H1 (cell line): ENCODE measurements around the gene TMPRSS4. TPM values are rescaled to one million over a fixed set of nuclear protein-coding genes. Genes with fewer than 3 reads are reported as not detected.

Source experiments
- CTCF ChIA-PET: fragments of 300-600 bp; sonication (Branson Sonifier 250); formaldehyde crosslinking; loops from one replicate; lab custom pipeline; 2021; ENCODE audit not compliant: partially characterized antibody; lab: Charles Lee
- POLR2A ChIA-PET: fragments of 300-600 bp; sonication (Branson Sonifier 250); formaldehyde crosslinking; loops from one replicate; lab custom pipeline; 2021; ENCODE audit warnings: inconsistent platforms; ENCODE audit not compliant: partially characterized antibody; lab: Charles Lee
- DNase-seq, 2 experiments: peaks; one replicate each; pipeline versions ENCODE4 v3.0.0 to v3.0.0-alpha.2; 2010 to 2022; ENCODE audit warnings: low spot score in 2 of 2, low read depth in 1 of 2, mixed read lengths in 1 of 2
- FAIRE-seq: peaks from 2 replicates; lab custom pipeline; 2011; peaks lifted over from hg19 to GRCh38; lab: Jason Lieb, UNC
- H2AFZ ChIP-seq: 2 replicates; pipeline ENCODE4 v1.8.1; 2012; ENCODE audit warnings: low read length, inconsistent platforms
- H2AK5ac ChIP-seq: 2 replicates; pipeline ENCODE4 v1.6.1; 2013; ENCODE audit warnings: low read depth, low read length
- H2BK120ac ChIP-seq: replicated peaks from 2 replicates; pipeline ENCODE3; 2013; ENCODE audit warnings: low read depth, low read length, inconsistent platforms
- H2BK12ac ChIP-seq: 2 replicates; pipeline ENCODE4 v1.6.1; 2013; ENCODE audit warnings: low read depth, low read length
- H2BK15ac ChIP-seq: 2 replicates; pipeline ENCODE4 v1.6.1; 2013; ENCODE audit warnings: low read length
- H2BK20ac ChIP-seq: 2 replicates; pipeline ENCODE4 v1.6.1; 2013; ENCODE audit warnings: low read length
- H2BK5ac ChIP-seq: 2 replicates; pipeline ENCODE4 v1.6.1; 2013; ENCODE audit warnings: low read depth, low read length
- H3K14ac ChIP-seq: 2 replicates; pipeline ENCODE4 v1.6.1; 2013; ENCODE audit warnings: inconsistent platforms; ENCODE audit not compliant: insufficient read length
- H3K18ac ChIP-seq: 2 replicates; pipeline ENCODE4 v1.6.1; 2013; ENCODE audit warnings: low read length; ENCODE audit errors: extremely low read depth
- H3K23ac ChIP-seq: 2 replicates; pipeline ENCODE4 v1.6.1; 2013; ENCODE audit warnings: inconsistent platforms; ENCODE audit not compliant: insufficient read length
- H3K23me2 ChIP-seq: 2 replicates; pipeline ENCODE4 v1.6.1; 2013; ENCODE audit warnings: low read depth, low read length
- H3K27ac ChIP-seq: 2 replicates; pipeline ENCODE4 v1.6.1; 2011; ENCODE audit warnings: low read depth, low read length, inconsistent platforms
- H3K27me3 ChIP-seq, 4 experiments: replicated peaks in 1 of 4; 1 replicate in 1 of 4; 2 replicates in 3 of 4; pipeline versions ENCODE4 v1.6.1 to v1.8.1; 2011 to 2013; ENCODE audit warnings: low read length in 3 of 4, mild to moderate bottlenecking in 3 of 4, inconsistent platforms in 2 of 4, mixed read lengths in 2 of 4, moderate library complexity in 1 of 4; ENCODE audit not compliant: control insufficient read depth in 3 of 4, insufficient read depth in 3 of 4; ENCODE audit errors: extremely low read depth in 1 of 4
- H3K36me3 ChIP-seq, 4 experiments: 2 replicates each; pipeline versions ENCODE4 v1.6.1 to v1.8.1; 2011 to 2013; ENCODE audit warnings: mild to moderate bottlenecking in 4 of 4, low read length in 3 of 4, moderate library complexity in 2 of 4, control low read depth in 1 of 4, inconsistent platforms in 1 of 4; ENCODE audit not compliant: insufficient read depth in 4 of 4, control insufficient read depth in 2 of 4
- H3K4ac ChIP-seq: replicated peaks from 2 replicates; pipeline ENCODE3; 2013; ENCODE audit warnings: low read length, low read depth, mixed read lengths, inconsistent platforms; ENCODE audit not compliant: insufficient read length
- H3K4me1 ChIP-seq, 4 experiments: replicated peaks in 1 of 4; 1 replicate in 1 of 4; 2 replicates in 3 of 4; pipeline versions ENCODE4 v1.6.1 to v1.8.1; 2011 to 2013; ENCODE audit warnings: low read length in 3 of 4, inconsistent platforms in 2 of 4, mixed read lengths in 1 of 4; ENCODE audit not compliant: insufficient read depth in 4 of 4, control insufficient read depth in 3 of 4
- H3K4me2 ChIP-seq, 2 experiments: 2 replicates each; pipeline versions ENCODE4 v1.6.1 to v1.8.1; 2011 to 2013; ENCODE audit warnings: low read depth in 2 of 2, low read length in 2 of 2, control low read depth in 1 of 2, inconsistent platforms in 1 of 2, mild to moderate bottlenecking in 1 of 2; ENCODE audit not compliant: insufficient read depth in 1 of 2
- H3K4me3 ChIP-seq, 4 experiments: fragments of 200-600, 300-600 bp in 1 of 4; sonication (generic), shearing (Covaris generic), sonication (Bioruptor Twin) in 1 of 4; 2 replicates each; pipeline versions ENCODE4 v1.5.1 to v1.8.1; 2011 to 2016; ENCODE audit warnings: low read length in 4 of 4, low read depth in 3 of 4, control low read depth in 2 of 4, inconsistent platforms in 2 of 4, mild to moderate bottlenecking in 2 of 4, mixed read lengths in 1 of 4, moderate library complexity in 1 of 4; ENCODE audit not compliant: insufficient read depth in 2 of 4; ENCODE audit errors: extremely low read depth in 1 of 4
- H3K56ac ChIP-seq: replicated peaks from 2 replicates; pipeline ENCODE3; 2013; ENCODE audit warnings: low read depth, mild to moderate bottlenecking, mixed read lengths, low read length, inconsistent platforms; ENCODE audit not compliant: insufficient read length
- H3K79me1 ChIP-seq: 2 replicates; pipeline ENCODE4 v1.6.1; 2013; ENCODE audit warnings: low read depth, low read length, control low read depth
- H3K79me2 ChIP-seq, 2 experiments: 2 replicates each; pipeline versions ENCODE4 v1.6.1 to v1.8.1; 2012 to 2013; ENCODE audit warnings: low read length in 2 of 2, mild to moderate bottlenecking in 2 of 2, inconsistent platforms in 1 of 2; ENCODE audit not compliant: insufficient read depth in 2 of 2, control insufficient read depth in 1 of 2
- H3K9ac ChIP-seq, 4 experiments: replicated peaks in 1 of 4; 1 replicate in 1 of 4; 2 replicates in 3 of 4; pipeline versions ENCODE4 v1.6.1 to v1.8.1; 2011 to 2013; ENCODE audit warnings: low read depth in 3 of 4, low read length in 3 of 4, control low read depth in 2 of 4, mild to moderate bottlenecking in 2 of 4, moderate library complexity in 2 of 4, inconsistent platforms in 1 of 4; ENCODE audit errors: extremely low read depth in 1 of 4
- H3K9me3 ChIP-seq, 2 experiments: 2 replicates each; pipeline versions ENCODE4 v1.6.1 to v1.8.1; 2012 to 2013; ENCODE audit warnings: mild to moderate bottlenecking in 2 of 2, moderate library complexity in 2 of 2, control low read depth in 1 of 2, inconsistent platforms in 1 of 2, low read depth in 1 of 2, low read length in 1 of 2, mixed read lengths in 1 of 2; ENCODE audit not compliant: insufficient read depth in 2 of 2
- H4K20me1 ChIP-seq, 2 experiments: replicated peaks in 1 of 2; 2 replicates each; pipeline versions ENCODE3 to v1.8.1; 2011 to 2013; ENCODE audit warnings: inconsistent platforms in 2 of 2, low read length in 2 of 2, mild to moderate bottlenecking in 1 of 2; ENCODE audit not compliant: insufficient read depth in 2 of 2, control insufficient read depth in 1 of 2
- H4K5ac ChIP-seq: 2 replicates; pipeline ENCODE4 v1.6.1; 2013; ENCODE audit warnings: low read length, low read depth, mixed read lengths, inconsistent platforms; ENCODE audit not compliant: insufficient read length
- H4K8ac ChIP-seq: 2 replicates; pipeline ENCODE4 v1.8.0; 2013; ENCODE audit warnings: mild to moderate bottlenecking, moderate library complexity, low read length, inconsistent platforms; ENCODE audit not compliant: insufficient read depth; ENCODE audit errors: extremely low read depth
- H4K91ac ChIP-seq: replicated peaks from 2 replicates; pipeline ENCODE3; 2013; ENCODE audit warnings: low read length, mixed read lengths, inconsistent platforms; ENCODE audit not compliant: insufficient read length
- JUN ChIP-seq: IDR thresholded peaks from 2 replicates; pipeline ENCODE4 v1.6.1; 2011; ENCODE audit warnings: low read depth, mild to moderate bottlenecking, improper control_type of control experiment, low read length
- MAFK ChIP-seq: IDR thresholded peaks from 2 replicates; pipeline ENCODE4 v1.6.1; 2012; ENCODE audit warnings: low read depth, mild to moderate bottlenecking, improper control_type of control experiment, low read length
- SIN3A ChIP-seq, 2 experiments: IDR thresholded peaks in 1 of 2; conservative IDR thresholded peaks in 1 of 2; 2 replicates each; pipeline ENCODE4 v1.6.1; 2011 to 2012; ENCODE audit warnings: low read length in 2 of 2, improper control_type of control experiment in 1 of 2, low read depth in 1 of 2, mild to moderate bottlenecking in 1 of 2
- WGBS, 2 experiments: shearing (Covaris generic) in 1 of 2; methylation state at CpG; one replicate each; pipeline versions ENCODE4 v1.1.6 to v1.1.7; 2013 to 2015; ENCODE audit warnings: low lambda C conversion rate in 2 of 2, mixed read lengths in 2 of 2, inconsistent platforms in 1 of 2, low coverage in 1 of 2, missing lambda C conversion rate in 1 of 2; ENCODE audit not compliant: insufficient replicate concordance in 2 of 2, insufficient coverage in 1 of 2, insufficient read length in 1 of 2; ENCODE audit errors: extremely low coverage in 1 of 2, missing lambda C conversion rate in 1 of 2; 5-methylcytosine and 5-hydroxymethylcytosine counted together
- polyA plus RNA-seq, 7 experiments: library from polyadenylated mRNA; depleted of rRNA in 3 of 7; stranded (reverse) in 5 of 7; unstranded in 2 of 7; fragments of >200 nt in 5 of 7; fragments of 200-250 nt in 2 of 7; gene quantifications; 1 replicate in 5 of 7; 2 replicates in 1 of 7; 4 replicates in 1 of 7; pipeline versions ENCODE4 v1.2.1 to v1.2.3, GENCODE V29; 2011 to 2013; ENCODE audit warnings: missing spikeins in 2 of 7, mixed read lengths in 2 of 7
- total RNA-seq: library from RNA; stranded (reverse); fragmentation: NEBNext Ultra II Directional; extraction: Animal tissue kit (Norgen Biotek cat#: 25700); gene quantifications from 2 replicates; pipeline ENCODE4 v1.2.1, GENCODE V29; 2021

The TMPRSS4 gene
- total and polyA plus RNA-seq, 2 of the 8 experiments (the other 6 are each of a cell fraction or from before 2014, with no cell fraction given), result 0.11 to 0.58 TPM

DNA sequence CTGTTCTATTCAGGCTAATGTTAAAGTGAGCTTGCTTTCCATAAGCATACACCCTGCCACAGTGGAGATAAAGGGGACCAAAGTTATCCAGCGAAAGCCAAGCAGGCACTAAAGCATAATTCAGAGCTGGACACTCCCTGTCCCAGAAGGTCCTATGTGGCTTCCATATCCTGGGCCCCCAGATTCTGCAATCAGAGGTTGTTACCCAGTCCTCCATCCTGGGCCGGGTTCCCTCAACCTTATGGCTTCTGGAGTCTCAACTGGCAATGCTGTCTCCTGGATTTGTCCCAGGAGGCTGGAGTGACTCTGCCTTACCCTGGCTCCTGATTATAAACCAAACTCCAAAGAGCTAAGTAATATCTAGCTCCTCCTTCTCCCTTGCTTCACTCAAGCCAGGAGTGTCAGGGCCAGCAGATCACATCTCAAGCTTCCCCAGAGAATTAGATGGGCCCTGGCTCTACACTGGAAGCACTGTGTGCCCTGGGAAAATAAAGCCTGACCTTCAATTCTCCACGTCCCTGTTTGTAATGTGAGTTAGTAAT is 23.9 kb downstream of the TMPRSS4 start:
- CTCF ChIA-PET, result interaction anchor here (0.7 to 1.6 kb wide), 5 partner anchors 13 to 184 kb away, joined by 3 to 7 read pairs (median 3); no protein-coding TSS in a partner anchor
- Histone ChIP-seq H3K56ac (no peak overlapping the region), H2BK5ac (no peak overlapping the region), H3K27ac (no peak overlapping the region), H3K4ac (no peak overlapping the region), H3K79me2 (no peaks in the 10 kb centered on the region), H3K4me2 (no peak overlapping the region), H4K5ac (no peak overlapping the region), H2AFZ (no peak overlapping the region), H2BK15ac (no peak overlapping the region; the same call in 1 of the 2 replicates), H3K36me3 (no peaks in the 10 kb centered on the region), H3K4me3 (no peak overlapping the region), H2AK5ac (no peak overlapping the region), H3K23me2 (no peaks in the 10 kb centered on the region), H4K8ac (no peak overlapping the region), H3K18ac (no peak overlapping the region), H3K79me1 (no peaks in the 10 kb centered on the region), H4K91ac (no peak overlapping the region), H3K14ac (no peak overlapping the region), H2BK12ac (no peak overlapping the region), H3K9ac (no peak overlapping the region), H2BK20ac (no peak overlapping the region; the same call in 1 of the 2 replicates), H3K27me3 (no peaks in the 10 kb centered on the region; a peak in 1 of 7 replicates), H3K4me1 (peaks cover 0 to 13% (median 8%) of the 10 kb centered on the region in 4 experiments; a peak in 6 of 7 replicates), H3K23ac (no peak overlapping the region), H4K20me1 (no peaks in the 10 kb centered on the region)
- WGBS, 2 experiments, result 88% methylated on average over 3 of the region's 3 CpGs; no CpG with 5 or more reads in 1 of the 2 experiments
- DNase-seq (no peak), FAIRE-seq (no peak)
- TF ChIP-seq SIN3A (conservative IDR thresholded peaks at IDR 0.05 in 1 of 2, IDR thresholded peaks at IDR 0.05 in 1 of 2; ENCODE audit: low read depth in 1 of 2, low read length in 2 of 2) (no peak), MAFK (no peak), JUN (no peak)
- TF ChIP-seq, all 59 proteins: peak for 0
- POLR2A ChIA-PET, result no interaction called here
- H3K9me3 ChIP-seq, result no peaks in the 10 kb centered on the region
- H2BK120ac ChIP-seq, result no peak overlapping the region
